HG03558 (cell line): Measurements from ENCODE around the gene USP24.

Experiments used
- ATAC-seq: cut with Tn5 transposase; IDR thresholded peaks from one replicate; pipeline ENCODE4 v1.9.1; 2021; ENCODE audit warnings: moderate number of reproducible peaks; ENCODE audit not compliant: unreplicated experiment; ENCODE audit errors: extremely low read depth

Gene USP24

GRCh38 chr1:55057956-55058298 lies 157.2 kb downstream of the USP24 start:
- no peak for ATAC-seq

GRCh38 chr1:55057270-55057955 lies 157.8 kb downstream of the USP24 start:
- ATAC-seq = no peak

GRCh38 chr1:55056632-55056992 lies 158.6 kb downstream of the USP24 start:
- ATAC-seq = no peak

GRCh38 chr1:55055951-55056631 lies 159.1 kb downstream of the USP24 start:
- no peak for ATAC-seq

GRCh38 chr1:55055084-55055882 lies 159.9 kb downstream of the USP24 start:
- no peak for ATAC-seq

GRCh38 chr1:55054396-55054795 lies 160.8 kb downstream of the USP24 start:
- ATAC-seq = no peak

- ATAC-seq = no peak
Observed at GRCh38 chr1:55053265-55053954, 161.8 kb downstream of the USP24 start.

GRCh38 chr1:55052221-55053142 lies 162.7 kb downstream of the USP24 start:
- ATAC-seq = no peak

- ATAC-seq = no peak
Observed at GRCh38 chr1:55051621-55052020, 163.5 kb downstream of the USP24 start.

- ATAC-seq = no peak
Observed at GRCh38 chr1:55051169-55051568, 164.0 kb downstream of the USP24 start.

- no peak for ATAC-seq
Observed at GRCh38 chr1:55050283-55050682, 164.9 kb downstream of the USP24 start.

GRCh38 chr1:55049914-55050278 lies 165.3 kb downstream of the USP24 start:
- no peak for ATAC-seq

- ATAC-seq = no peak
Observed at GRCh38 chr1:55049271-55049913, 165.8 kb downstream of the USP24 start.

- no peak for ATAC-seq
Observed at GRCh38 chr1:55048453-55049270, 166.5 kb downstream of the USP24 start.

GRCh38 chr1:55047611-55048010 lies 167.6 kb downstream of the USP24 start:
- ATAC-seq = no peak

- ATAC-seq = no peak
Observed at GRCh38 chr1:55046871-55047270, 168.3 kb downstream of the USP24 start.

GRCh38 chr1:55045430-55045829 lies 169.7 kb downstream of the USP24 start:
- ATAC-seq = no peak

GRCh38 chr1:55044617-55045397 lies 170.4 kb downstream of the USP24 start:
- no peak for ATAC-seq
